HPDE6-E6E7 (cell line): ENCODE results near the gene UBE2K.
"Not testable (repeated sequence)": the region's sequence is repeated elsewhere in the genome, so short reads cannot be mapped to it uniquely, and the experiment has no call there.

Source experiments
- DNase-seq: peaks from one replicate; pipeline ENCODE4 v3.0.0; 2011; ENCODE audit warnings: missing footprints; ENCODE audit errors: extremely low spot score

The UBE2K gene

DNA sequence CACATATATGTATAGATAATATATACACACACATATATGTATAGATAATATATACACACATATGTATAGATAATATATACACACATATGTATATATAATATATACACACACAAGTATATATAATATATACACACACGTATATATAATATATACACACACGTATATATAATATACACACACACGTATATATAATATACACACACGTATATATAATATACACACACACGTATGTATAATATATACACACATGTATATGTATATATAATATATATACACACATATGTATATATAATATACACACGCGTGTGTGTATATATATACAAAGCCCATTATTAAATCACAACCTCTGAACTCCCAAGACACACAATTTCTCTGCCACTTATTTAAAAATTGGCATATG lies 8.0 kb upstream of the UBE2K start:
- DNase-seq = no peak

DNA sequence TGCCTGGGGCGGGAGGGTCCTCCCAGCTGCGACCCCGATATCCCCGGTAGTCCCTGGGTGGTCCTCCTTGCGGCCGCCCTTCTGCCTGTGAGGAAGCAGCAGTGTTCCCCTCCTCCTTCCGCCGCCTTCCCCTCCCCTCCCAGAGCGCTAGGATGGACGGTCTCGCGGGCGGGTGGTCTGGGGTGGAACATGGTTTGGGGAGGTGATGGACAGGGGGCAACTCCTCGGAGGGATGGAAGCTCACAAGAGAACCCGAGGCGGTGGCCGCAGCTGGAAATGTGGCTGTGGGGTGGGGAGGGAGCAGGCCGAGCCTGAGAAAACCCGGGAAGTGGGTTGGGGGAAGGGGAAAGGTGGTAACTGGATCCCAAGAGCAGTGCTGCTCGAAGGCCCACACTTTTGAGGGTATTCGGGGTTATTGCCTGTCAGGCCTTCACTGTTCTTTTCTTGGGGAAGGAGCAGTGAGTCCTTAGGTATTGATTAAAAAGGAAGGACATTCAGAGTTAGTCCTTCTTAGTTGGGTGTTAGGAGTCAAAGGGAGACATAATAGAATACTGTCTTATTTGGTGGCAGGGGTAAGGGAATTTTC lies 581 bp downstream of the UBE2K start:
- DNase-seq = peak; percentile 33

GRCh38 chr4:39699687-39700409 lies 1.9 kb downstream of the UBE2K start:
- no peak for DNase-seq

DNA sequence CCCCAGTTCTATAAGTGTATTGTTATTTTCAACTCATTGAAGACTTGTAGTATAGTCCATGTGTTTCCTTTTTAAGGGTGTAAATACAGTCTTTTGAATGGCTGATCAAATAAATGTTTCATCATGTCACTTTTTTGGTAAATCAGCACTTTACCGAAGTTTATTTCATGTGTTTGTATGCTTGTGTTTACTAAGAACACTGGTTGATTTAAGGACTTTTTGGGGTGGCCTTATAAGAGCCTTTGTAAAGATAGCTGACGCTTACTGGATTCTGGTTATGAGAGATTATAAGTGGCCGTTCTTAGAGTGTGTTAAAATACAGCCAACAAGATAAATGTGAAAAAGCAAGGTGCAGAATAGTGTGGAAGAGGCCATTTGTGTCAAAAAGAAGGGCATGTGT lies 2.6 kb downstream of the UBE2K start:
- no peak for DNase-seq

DNA sequence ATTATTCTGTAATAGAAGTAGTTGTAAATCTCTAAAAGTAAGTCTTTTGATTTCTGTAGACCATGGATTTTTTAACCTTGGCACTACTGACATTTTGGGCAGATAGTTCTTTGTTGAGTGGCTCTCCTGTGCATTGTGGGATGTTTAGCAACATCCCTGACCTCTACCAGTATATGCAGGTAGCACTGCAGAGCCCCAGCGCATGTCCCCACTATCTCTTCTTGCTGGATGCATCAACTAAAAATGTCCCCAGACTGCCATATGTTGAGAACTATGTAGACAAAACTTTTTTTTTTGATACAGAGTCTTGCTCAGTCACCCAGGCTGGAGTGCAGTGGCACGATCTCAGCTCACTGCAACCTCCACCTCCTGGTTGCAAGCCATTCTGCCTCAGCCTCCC lies 4.8 kb downstream of the UBE2K start:
- no peak for DNase-seq

DNA sequence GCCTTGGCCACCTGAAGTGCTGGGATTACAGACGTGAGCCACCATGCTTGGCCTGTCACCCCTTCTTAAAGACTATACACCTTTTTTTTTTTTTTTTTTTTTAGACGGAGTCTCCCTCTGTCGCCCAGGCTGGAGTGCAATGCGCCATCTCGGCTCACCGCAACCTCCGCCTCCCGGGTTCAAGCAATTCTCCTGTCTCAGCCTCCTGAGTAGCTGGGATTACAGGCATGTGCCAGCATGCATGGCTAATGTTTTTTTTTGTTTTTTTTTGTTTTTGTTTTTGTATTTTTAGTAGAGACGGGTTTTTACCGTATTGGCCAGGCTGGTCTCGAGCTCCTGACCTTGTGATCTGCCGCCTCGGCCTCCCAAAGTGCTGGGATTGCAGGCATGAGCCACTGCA lies 6.9 kb downstream of the UBE2K start:
- DNase-seq = not testable (repeated sequence)

- DNase-seq = no peak
Observed at GRCh38 chr4:39706334-39706733, 8.4 kb downstream of the UBE2K start.

DNA sequence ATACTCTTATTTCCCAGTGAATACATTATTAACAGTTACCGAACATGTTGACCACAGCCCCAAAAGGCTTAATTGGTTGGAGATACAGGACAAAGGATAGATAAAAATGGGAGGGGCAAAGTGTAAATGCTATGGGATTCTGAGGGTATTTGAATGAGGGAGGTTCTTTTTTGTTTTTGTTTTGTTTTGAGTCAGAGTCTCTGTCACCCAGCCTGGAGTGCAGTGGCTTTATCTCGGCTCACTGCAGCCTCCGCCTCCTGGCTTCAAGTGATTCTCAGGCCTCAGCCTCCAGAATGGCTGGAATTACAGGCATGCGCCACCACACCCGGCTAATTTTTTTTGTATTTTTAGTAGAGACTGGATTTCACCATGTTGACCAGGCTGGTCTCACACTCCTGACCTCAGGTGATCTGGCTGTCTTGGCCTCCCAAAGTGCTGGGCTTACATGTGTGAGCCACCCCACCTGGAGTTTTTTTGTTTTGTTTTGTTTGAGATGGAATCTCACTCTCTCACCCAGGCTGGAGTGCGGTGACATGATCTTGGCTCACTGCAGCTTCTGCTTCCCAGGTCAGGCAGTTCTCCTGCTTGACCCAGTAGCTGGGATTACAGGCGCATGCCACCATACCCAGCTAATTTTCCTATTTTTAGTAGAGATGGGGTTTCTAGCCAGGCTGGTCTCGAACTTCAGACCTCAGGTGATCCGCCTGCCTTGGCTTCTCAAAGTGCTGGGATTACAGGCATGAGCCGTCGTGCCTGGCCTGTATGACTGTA lies 9.0 kb downstream of the UBE2K start:
- no peak for DNase-seq

GRCh38 chr4:39710098-39710896 lies 12.4 kb downstream of the UBE2K start:
- no peak for DNase-seq

DNA sequence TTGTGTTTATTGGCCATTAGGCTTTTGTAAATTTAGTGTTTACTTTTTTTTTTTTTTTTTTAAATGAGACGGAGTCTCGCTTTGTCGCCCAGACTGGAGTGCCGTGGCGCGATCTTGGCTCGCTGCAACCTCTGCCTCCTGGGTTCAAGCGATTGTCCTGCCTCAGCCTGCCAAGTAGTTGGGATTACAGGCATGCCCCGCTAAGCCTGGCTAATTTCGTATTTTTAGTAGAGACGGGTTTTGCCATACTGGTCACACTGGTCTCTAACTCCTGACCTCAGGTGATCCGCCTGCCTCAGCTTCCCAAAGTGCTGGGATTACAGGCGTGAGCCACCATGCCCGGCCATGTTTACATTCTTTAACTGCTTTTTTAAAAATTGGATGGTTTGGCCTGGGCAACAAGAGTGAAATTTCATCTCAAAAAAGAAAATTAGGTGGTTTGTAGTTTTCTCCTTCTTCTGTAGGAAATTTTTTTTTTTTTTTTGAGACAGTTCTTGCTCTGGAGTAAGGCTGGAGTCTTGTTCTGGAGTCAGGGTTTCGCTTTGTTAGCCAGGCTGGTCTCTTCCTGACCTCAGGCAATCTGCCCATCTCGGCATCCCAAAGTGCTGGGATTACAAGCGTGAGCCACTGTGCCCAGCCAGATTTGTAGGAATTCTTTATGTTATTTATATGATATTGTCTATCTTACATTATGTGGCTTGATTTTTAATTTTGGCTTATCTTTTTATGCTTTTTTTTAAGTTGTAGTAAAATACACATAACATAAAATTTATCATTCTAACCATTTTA lies 15.1 kb downstream of the UBE2K start:
- no peak for DNase-seq

- no peak for DNase-seq
Observed at GRCh38 chr4:39713691-39714090, 15.8 kb downstream of the UBE2K start.

DNA sequence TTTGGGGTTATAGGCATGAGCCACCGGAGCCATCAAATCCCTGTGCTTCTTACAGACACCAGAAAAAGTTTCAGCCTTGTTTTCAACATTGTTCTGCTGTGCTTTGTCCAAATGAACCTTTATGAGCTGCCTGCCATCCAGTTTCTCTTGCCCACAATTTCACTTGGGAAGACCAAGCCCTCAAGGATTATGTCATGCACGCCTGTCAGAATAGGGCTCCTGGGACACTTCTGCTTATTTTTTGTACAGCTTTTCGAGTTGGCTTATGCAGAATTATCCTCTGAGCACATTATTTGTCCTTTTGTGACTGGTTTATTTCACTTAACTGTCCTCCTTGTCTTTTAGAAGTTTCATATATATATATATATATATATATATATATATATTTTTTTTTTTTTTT lies 16.2 kb downstream of the UBE2K start:
- DNase-seq = no peak

DNA sequence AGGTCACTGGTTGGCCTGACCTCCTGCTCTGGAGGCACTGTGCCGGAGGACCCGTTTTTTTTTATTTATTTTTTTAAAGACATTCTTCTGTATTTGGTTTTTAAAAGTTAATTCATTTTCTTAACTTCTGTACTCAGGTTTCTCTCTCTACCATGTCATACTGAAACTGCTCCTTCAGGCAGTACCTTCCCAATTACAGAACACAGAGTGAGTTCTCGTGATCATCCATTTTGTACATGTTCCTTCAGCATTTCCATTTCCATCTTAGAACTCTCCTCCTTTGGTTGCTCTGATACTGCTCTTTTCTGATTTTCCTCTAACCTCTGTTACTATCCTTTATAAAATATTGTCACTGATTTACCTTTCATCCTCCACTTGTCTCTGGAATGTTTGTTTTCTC lies 17.9 kb downstream of the UBE2K start:
- DNase-seq = no peak

DNA sequence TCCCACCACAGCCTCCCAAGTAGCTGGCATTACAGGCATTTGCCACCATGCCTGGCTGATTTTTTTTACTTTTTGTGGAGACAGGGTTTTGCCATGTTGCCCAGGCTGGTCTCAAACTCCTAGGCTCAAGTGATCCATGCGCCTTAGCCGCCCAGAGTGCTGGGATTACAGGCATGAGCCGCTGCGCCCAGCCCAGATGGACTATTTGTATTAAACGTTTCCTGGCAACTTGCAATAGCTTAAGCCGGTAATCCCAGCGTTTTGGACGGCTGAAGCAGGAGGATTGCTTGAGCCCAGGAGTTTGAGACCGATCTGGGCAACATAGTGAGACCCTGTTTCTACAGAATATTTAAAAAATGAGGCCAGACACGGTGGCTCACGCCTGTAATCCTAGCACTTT lies 18.4 kb downstream of the UBE2K start:
- DNase-seq = no peak

DNA sequence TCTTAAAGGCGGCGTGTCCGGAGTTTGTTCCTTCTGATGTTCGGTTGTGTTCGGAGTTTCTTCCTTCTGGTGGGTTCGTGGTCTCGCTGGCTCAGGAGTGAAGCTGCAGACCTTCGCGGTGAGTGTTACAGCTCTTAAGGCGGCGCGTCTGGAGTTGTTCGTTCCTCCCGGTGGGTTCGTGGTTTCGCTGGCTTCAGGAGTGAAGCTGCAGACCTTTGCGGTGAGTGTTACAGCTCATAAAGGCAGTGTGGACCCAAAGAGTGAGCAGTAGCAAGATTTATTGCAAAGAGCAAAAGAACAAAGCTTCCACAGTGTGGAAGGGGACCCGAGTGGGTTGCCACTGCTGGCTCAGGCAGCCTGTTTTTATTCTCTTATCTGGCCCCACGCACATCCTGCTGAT lies 19.8 kb downstream of the UBE2K start:
- DNase-seq = not testable (repeated sequence)

DNA sequence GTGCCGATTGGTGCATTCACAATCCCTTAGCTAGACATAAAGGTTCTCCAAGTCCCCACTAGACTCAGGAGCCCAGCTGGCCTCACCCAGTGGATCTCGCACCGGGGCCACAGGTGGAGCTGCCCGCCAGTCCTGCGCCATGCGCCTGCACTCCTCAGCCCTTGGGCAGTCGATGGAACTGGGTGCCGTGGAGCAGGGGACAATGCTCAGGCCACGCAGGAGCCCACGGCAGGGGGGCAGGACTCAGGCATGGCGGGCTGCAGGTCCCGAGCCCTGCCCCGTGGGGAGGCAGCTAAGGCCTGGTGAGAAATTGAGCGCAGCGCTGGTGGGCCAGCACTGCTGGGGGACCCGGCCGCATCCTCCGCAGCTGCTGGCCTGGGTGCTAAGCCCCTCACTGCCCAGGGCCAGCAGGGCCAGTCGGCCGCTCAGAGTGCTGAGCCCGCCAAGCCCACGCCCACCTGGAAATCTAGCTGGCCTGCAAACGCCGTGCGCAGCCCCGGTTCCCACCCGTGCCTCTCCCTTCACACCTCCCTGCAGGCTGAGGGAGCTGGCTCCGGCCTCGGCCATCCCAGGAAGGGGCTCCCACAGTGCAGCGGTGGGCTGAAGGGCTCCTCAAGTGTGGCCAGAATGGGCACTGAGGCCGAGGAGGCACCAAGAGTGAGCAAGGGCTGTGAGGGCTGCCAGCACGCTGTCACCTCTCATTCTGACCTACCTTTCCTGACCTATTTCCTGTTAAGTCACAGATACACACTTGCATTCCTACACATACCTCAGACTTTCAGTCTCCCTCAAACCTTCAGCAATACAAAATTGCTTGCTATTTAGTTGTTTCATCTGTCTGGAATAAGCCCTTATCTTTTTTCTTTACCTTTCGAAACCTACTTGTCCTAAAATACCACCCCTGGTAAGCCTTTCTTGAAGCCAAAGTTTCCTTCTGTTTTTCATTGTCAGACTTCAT lies 20.7 kb downstream of the UBE2K start:
- no peak for DNase-seq

- DNase-seq = peak; percentile 13
Observed at GRCh38 chr4:39719804-39720580, 22.1 kb downstream of the UBE2K start.

DNA sequence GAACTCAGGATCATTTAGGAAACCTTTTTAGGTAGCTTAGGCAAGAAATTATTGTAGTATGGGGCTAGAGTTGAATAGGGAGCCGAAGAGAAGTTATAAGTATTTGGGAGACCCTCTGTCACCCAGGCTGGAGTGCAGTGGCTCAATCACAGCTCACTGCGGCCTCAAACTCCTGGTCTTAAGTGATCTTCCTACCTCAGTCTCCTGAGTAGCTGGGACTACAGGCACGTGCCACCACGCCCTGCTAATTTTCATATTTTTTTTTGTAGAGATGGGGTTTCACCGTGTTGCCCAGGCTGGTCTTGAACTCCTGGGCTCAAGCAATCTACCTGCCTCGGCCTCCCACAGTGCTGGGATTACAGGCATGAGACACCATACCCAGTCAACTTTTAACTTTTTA lies 23.3 kb downstream of the UBE2K start:
- DNase-seq = not testable (repeated sequence)

DNA sequence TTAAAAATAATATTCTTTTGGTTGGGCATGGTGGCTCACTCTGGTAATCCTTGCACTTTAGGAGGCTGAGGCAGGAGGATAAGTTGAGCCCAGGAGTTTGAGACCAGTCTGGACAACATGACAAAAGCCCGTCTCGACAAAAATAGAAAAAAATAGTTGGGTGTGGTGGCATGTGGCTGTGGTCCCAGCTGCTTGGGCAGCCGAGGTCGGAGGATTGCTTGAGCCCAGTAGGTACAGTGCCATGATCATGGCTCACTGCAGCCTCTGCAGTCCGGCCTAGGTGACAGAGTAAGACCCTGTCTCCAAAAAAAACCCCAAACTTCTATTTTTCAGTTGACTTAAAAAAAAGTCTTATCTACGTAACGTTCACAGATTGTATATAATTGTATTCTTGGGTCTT lies 23.9 kb downstream of the UBE2K start:
- no peak for DNase-seq
